H7 (cell line): ENCODE data around the gene KIAA1217. TPM values are rescaled to one million over a fixed set of nuclear protein-coding genes. Genes with fewer than 3 reads are reported as not detected.
"Not testable (repeated sequence)": the region's sequence is repeated elsewhere in the genome, so short reads cannot be mapped to it uniquely, and the experiment has no call there.

ENCODE experiments used
- DNase-seq: peaks from one replicate; pipeline ENCODE4 v3.0.0; 2012
- H3K27me3 ChIP-seq: 2 replicates; pipeline ENCODE4 v1.6.0; 2011; ENCODE audit warnings: mild to moderate bottlenecking, low read length; ENCODE audit not compliant: control insufficient read depth, insufficient read depth
- H3K36me3 ChIP-seq: replicated peaks from 2 replicates; pipeline ENCODE4 v1.5.1; 2011; ENCODE audit warnings: low read length; ENCODE audit not compliant: control insufficient read depth, insufficient read depth
- H3K4me3 ChIP-seq: 2 replicates; pipeline ENCODE4 v1.5.1; 2011; ENCODE audit warnings: low read depth, mild to moderate bottlenecking, control low read depth, low read length, moderate library complexity; ENCODE audit not compliant: insufficient read depth
- total RNA-seq: library from RNA; depleted of rRNA; stranded (reverse); fragments of >200 nt; shearing (Covaris generic); gene quantifications from 2 replicates; pipeline ENCODE4 v1.2.3, GENCODE V29; 2014

The KIAA1217 gene
- total RNA-seq, 1 experiment from 2014 or later = 3.0 TPM

- H3K36me3 ChIP-seq = no peaks in the 10 kb centered on the region
- DNase-seq = no peak
These were observed 99.0 kb downstream of the KIAA1217 start for GRCh38 chr10:24307696-24308485.

GRCh38 chr10:24310104-24310503 is 101.2 kb downstream of the KIAA1217 start:
- Histone ChIP-seq H3K36me3 (no peaks in the 10 kb centered on the region), H3K27me3 (no peaks in the 10 kb centered on the region), H3K4me3 (no peak overlapping the region)
- DNase-seq = no peak

More at GRCh38 chr10:24307696-24308485, 99.0 kb downstream of the KIAA1217 start:
- H3K27me3 ChIP-seq = no peaks in the 10 kb centered on the region
- no peak overlapping the region for H3K4me3 ChIP-seq

GRCh38 chr10:24311888-24312287 is 103.0 kb downstream of the KIAA1217 start:
- Histone ChIP-seq H3K36me3 (no peaks in the 10 kb centered on the region), H3K27me3 (no peaks in the 10 kb centered on the region), H3K4me3 (no peak overlapping the region)
- no peak for DNase-seq

- Histone ChIP-seq H3K27me3 (no peaks in the 10 kb centered on the region), H3K36me3 (no peaks in the 10 kb centered on the region), H3K4me3 (no peak overlapping the region)
- no peak for DNase-seq
These were observed 104.3 kb downstream of the KIAA1217 start for GRCh38 chr10:24313283-24313682.

GRCh38 chr10:24315211-24315610 is 106.3 kb downstream of the KIAA1217 start:
- H3K36me3 ChIP-seq = no peaks in the 10 kb centered on the region
- H3K27me3 ChIP-seq = no peaks in the 10 kb centered on the region
- no peak overlapping the region for H3K4me3 ChIP-seq
- no peak for DNase-seq

GRCh38 chr10:24318517-24318916 is 109.6 kb downstream of the KIAA1217 start:
- Histone ChIP-seq H3K27me3 (no peaks in the 10 kb centered on the region), H3K4me3 (no peak overlapping the region), H3K36me3 (no peaks in the 10 kb centered on the region)
- no peak for DNase-seq

GRCh38 chr10:24320373-24320772 is 111.4 kb downstream of the KIAA1217 start:
- no peaks in the 10 kb centered on the region for H3K36me3 ChIP-seq
- H3K27me3 ChIP-seq = no peaks in the 10 kb centered on the region
- DNase-seq = no peak
- no peak overlapping the region for H3K4me3 ChIP-seq

GRCh38 chr10:24324651-24325050 is 115.7 kb downstream of the KIAA1217 start:
- H3K27me3 ChIP-seq = no peaks in the 10 kb centered on the region
- no peak overlapping the region for H3K4me3 ChIP-seq

GRCh38 chr10:24331457-24331856 is 122.5 kb downstream of the KIAA1217 start:
- H3K27me3 ChIP-seq = no peaks in the 10 kb centered on the region
- H3K4me3 ChIP-seq = no peak overlapping the region
- H3K36me3 ChIP-seq = no peaks in the 10 kb centered on the region
- no peak for DNase-seq

More at GRCh38 chr10:24324651-24325050, 115.7 kb downstream of the KIAA1217 start:
- H3K36me3 ChIP-seq = no peaks in the 10 kb centered on the region
- no peak for DNase-seq

- DNase-seq = no peak
- Histone ChIP-seq H3K27me3 (no peaks in the 10 kb centered on the region), H3K36me3 (no peaks in the 10 kb centered on the region), H3K4me3 (no peak overlapping the region)
These were observed 124.8 kb downstream of the KIAA1217 start for GRCh38 chr10:24333736-24334135.

GRCh38 chr10:24334279-24334939 is 125.5 kb downstream of the KIAA1217 start:
- Histone ChIP-seq H3K27me3 (no peaks in the 10 kb centered on the region), H3K36me3 (no peaks in the 10 kb centered on the region), H3K4me3 (no peak overlapping the region)
- no peak for DNase-seq

GRCh38 chr10:24337723-24338122 is 128.8 kb downstream of the KIAA1217 start:
- DNase-seq, H3K27me3 ChIP-seq, H3K4me3 ChIP-seq, H3K36me3 ChIP-seq: not testable (repeated sequence)

- H3K27me3 ChIP-seq = no peaks in the 10 kb centered on the region
- H3K4me3 ChIP-seq = no peak overlapping the region
- H3K36me3 ChIP-seq = no peaks in the 10 kb centered on the region
These were observed 130.4 kb downstream of the KIAA1217 start for GRCh38 chr10:24339387-24339786.

GRCh38 chr10:24340446-24340845 is 131.5 kb downstream of the KIAA1217 start:
- Histone ChIP-seq H3K27me3 (no peaks in the 10 kb centered on the region), H3K4me3 (no peak overlapping the region), H3K36me3 (no peaks in the 10 kb centered on the region)
- DNase-seq = no peak

More at GRCh38 chr10:24339387-24339786, 130.4 kb downstream of the KIAA1217 start:
- DNase-seq = no peak

- no peaks in the 10 kb centered on the region for H3K27me3 ChIP-seq
- H3K36me3 ChIP-seq = no peaks in the 10 kb centered on the region
- no peak for DNase-seq
- H3K4me3 ChIP-seq = no peak overlapping the region
These were observed 131.9 kb downstream of the KIAA1217 start for GRCh38 chr10:24340883-24341282.
